HG02884 (cell line): Measurements from ENCODE around the gene VASP.
"Not testable (repeated sequence)": the region's sequence is repeated elsewhere in the genome, so short reads cannot be mapped to it uniquely, and the experiment has no call there.

ENCODE experiments used
- ATAC-seq: cut with Tn5 transposase; IDR thresholded peaks from one replicate; pipeline ENCODE4 v1.9.1; 2021; ENCODE audit warnings: mild to moderate bottlenecking, moderate library complexity; ENCODE audit not compliant: unreplicated experiment

VASP gene

GRCh38 chr19:45496349-45496953 lies 10.8 kb upstream of the VASP start:
- ATAC-seq: no peak

GRCh38 chr19:45497791-45498190 lies 9.5 kb upstream of the VASP start:
- no peak for ATAC-seq

DNA sequence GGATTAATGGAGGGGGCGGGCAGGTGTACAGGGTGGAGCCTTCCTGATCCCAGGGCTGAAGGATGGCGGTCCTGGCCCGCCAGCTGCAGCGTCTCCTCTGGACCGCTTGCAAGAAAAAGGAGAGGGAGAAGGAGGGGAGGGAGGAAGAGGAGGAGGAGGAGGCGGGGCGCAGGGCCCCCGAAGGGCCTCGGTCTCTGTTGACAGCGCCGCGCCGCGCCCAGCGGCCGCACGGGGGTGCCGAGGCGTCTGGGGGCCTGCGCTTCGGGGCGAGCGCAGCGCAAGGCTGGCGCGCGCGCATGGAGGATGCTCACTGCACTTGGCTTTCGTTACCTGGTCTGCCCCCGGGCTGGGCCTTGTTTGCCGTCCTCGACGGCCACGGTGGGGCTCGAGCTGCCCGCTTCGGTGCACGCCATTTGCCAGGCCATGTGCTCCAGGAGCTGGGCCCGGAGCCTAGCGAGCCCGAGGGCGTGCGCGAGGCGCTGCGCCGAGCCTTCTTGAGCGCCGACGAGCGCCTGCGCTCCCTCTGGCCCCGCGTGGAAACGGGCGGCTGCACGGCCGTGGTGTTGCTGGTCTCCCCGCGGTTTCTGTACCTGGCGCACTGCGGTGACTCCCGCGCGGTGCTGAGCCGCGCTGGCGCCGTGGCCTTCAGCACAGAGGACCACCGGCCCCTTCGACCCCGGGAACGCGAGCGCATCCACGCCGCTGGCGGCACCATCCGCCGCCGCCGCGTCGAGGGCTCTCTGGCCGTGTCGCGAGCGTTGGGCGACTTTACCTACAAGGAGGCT lies 8.7 kb upstream of the VASP start, which contains the start of gene PPM1N:
PPM1N (plus strand) TSS at position 33 of the 785 bp plus-strand sequence; CDS start at position 63, 30 bp downstream.
- ATAC-seq: no peak

DNA sequence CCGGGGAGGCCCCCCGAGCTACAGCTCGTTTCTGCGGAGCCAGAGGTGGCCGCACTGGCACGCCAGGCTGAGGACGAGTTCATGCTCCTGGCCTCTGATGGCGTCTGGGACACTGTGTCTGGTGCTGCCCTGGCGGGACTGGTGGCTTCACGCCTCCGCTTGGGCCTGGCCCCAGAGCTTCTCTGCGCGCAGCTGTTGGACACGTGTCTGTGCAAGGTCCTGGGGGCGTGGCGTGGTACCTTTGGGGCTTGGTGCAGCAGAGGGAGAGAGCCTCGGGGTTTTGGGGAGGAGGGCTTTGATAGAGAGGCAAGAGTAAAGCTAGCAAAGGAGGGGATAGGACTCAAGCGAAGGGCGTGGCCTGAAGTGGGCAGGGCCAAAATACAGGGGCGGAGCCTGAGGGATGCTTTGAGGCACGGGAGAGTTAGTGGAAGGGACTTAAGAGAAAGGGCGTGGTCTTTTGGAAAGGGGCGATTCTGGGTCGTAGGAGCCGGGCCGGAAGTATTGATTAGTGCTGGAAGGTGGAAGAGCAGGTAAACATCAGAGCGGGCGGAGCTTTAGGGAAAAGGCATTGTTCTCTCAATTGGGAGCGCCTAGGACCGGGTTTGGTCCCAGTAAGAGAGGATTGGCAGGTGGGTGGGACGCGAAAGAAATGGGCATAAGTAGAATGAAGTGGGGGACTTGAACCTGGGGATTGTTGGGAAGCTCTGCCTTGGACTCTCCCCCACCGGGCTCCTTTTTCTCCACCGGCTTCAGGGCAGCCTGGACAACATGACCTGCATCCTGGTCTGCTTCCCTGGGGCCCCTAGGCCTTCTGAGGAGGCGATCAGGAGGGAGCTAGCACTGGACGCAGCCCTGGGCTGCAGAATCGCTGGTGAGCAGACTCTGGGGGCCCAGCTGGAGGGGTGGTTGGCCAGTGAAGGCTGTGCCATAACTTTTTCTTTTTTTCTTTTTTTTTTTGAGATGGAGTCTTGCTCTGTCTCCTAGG lies 7.8 kb upstream of the VASP start:
- ATAC-seq: no peak

DNA sequence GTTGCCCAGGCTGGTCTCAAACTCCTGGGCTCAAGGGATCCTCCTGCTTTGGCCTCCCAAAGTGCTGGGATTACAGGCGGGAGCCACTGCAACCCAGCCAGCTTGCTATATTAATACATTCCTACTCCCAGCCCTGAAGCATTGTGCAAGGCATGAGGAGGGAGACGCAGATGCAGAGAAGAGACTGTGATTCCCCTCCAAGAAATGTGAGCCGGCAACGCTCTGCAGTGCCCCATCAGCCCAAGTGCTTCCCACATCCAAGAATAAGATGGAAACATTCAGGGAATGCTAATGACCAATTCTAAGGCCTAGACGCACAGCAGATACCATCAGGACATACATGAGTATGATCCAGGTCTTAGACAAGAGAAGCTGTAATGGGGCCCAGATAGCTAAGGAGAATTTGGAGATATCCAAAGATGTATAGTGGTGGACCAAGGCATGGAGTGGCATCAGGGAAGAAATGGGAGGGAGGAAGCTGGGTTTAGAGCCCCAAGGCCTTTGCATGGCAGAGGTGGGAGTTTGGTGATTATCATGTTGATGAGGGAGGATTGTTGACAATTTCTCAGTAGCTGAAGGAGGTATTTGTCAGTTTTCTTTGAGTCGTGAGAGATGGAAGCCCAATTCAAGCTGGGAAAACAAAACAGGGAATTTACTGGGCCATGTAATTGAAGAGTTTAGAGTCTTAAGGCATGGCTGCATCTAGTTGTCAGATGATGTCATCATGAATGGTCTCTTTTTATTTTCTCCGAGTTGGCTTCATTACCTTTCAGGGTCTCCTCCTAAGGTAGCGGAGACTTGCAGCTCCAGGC lies 6.2 kb upstream of the VASP start:
- no peak for ATAC-seq

DNA sequence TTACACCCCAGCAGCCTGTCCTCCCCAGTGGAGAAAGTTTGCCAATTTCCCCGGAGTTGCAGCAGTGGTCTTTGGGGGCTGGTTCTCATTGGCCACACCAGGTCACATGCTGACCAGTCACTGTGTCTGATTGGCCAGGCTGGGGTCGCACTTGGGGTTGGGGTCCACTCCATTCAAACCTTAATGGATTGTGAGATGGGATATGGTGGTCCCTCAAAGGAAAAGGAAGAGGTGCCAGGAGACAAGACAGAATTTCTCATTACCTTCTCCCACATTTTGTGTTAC lies 5.6 kb upstream of the VASP start:
- no peak for ATAC-seq

- no peak for ATAC-seq
Measured at GRCh38 chr19:45502111-45502510, 5.2 kb upstream of the VASP start.

GRCh38 chr19:45503909-45504308 lies 3.4 kb upstream of the VASP start:
- ATAC-seq: no peak

DNA sequence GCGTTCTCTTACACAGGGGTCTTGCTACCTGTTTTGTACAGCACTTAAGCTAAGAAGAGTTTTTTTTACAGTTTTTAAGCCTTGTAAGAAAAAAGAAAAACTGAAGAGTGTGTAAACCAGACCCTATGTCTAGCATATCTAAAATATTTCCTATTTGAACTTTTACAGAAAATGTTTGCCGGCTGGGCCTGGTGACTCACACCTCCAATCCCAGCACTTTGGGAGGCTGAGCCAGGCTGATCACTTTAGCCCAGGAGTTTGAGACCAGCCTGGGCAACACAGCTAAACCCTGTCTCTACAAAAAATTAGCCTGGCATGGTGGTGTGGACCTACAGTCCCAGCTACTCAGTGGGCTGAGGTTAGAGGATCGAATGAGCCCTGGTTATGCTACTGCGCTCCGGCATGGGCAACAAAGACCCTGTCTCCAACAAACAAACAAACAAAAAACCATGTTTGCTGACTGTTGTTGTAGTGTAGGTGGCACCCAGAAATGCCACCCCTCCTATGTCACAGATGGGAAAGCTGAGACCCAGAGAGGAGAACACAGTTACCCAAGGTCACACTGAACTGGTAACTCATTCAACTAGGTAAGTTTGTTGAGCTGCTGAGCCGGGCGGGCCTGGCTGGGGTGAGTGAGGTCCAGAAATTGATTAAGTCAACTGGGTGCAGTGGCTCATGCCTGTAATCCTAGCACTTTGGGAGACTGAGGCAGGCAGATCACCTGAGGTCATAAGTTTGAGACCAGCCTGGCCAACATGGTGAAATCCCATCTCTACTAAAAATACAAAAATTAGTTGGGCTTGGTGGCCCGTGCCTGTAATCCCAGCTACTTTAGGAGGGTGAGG lies 1.9 kb upstream of the VASP start:
- no peak for ATAC-seq

DNA sequence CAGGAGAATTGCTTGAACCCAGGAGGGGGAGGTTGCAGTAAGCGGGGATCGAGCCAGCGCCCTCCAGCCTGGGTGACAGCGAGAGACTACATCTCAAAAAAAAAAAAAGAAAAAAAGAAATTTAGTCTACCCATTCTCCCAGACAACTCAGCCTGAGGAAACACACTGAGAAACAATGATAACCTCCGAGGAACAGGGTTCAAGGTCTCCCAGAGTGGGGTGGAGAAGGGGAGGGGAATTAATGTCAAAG lies 1.4 kb upstream of the VASP start:
- ATAC-seq: no peak

DNA sequence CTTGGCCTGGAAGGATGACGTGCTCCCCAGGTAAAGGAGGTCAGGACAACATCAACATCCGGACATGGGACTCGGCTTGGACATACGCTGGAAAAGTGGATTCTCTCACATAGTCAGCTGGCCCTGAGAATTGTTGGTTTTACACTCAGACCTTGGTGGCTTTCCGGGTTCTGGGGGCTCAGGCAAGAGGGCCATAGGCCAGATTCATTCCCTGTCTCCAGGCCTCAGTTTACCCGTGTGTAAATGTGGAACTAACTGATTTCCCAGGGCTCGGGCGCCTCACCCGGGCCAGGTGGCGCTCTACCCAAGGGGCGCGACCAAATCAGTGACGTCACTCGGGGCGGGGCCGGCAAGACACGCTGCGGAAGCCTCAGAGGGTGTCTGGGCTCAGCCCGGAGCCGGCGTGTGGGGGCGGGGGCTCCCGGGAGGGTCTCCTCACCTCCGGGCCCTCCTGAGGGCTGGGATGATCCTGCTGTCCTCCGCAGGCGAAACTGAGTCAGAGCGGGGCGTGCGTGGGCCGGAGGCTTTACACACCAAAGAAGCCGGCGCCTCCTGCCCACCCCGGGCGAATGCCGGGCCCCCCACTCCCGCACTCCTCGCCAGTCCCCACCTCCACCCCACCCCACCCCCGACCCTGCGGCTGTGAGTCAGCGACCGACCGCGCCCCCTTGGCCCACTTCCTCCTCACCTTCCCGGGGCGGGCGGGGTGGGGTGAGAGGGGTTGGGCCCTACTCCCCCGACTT lies 862 bp upstream of the VASP start:
- peak; percentile 44 for ATAC-seq

DNA sequence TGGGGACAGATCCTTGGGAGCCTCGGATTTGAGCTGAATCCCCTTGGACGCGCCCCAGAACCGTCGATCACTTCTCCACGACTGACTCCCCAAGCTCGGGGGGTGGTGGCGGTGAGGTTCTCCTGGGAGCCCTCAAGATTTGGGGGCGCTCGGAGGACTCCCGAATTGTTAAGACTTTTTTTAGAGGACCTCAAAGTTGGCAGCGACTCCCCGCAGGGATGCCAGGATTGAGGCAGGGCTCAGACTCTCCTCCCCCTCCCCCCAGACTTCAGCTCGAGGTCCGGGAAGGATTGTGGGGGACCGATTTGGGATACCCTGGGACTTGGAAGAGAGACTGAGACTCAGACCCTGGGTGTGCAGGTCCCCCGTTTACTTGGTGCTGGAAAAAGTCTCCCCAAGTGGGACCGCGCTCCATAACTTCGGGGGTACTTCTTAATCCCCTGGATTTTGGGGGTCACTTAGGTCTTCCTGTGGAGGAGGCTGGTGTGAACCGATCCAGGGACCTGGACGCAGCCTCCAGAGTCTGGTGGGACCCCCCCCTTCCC lies 665 bp downstream of the VASP start:
- no peak for ATAC-seq

DNA sequence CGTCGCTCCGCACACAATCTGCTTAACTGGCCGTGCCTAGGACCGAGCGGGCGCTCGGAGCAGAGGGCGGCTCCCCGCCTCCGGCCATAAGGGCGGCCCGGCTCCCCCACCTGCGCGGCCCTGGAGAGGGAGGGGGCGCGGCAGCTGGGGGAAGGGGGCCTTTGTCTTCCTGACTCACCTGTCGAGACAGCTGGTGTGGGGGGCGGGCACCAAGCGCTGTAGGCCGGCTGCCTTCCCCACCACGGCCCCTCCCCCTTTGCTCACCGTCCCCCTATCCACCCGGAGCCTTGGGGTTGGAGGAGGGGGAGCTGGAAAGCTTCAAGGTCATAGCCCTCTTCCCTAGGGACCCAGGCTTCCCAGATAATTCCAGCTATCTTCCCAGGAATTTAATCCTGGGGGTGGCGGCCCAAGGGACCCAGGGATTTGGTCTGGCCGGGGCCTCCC lies 1.2 kb downstream of the VASP start:
- no peak for ATAC-seq

GRCh38 chr19:45508861-45509691 lies 1.8 kb downstream of the VASP start:
- no peak for ATAC-seq

GRCh38 chr19:45509692-45510015 lies 2.4 kb downstream of the VASP start:
- no peak for ATAC-seq

GRCh38 chr19:45510352-45510751 lies 3.1 kb downstream of the VASP start:
- ATAC-seq: not testable (repeated sequence)

GRCh38 chr19:45511074-45511473 lies 3.8 kb downstream of the VASP start:
- ATAC-seq: no peak

DNA sequence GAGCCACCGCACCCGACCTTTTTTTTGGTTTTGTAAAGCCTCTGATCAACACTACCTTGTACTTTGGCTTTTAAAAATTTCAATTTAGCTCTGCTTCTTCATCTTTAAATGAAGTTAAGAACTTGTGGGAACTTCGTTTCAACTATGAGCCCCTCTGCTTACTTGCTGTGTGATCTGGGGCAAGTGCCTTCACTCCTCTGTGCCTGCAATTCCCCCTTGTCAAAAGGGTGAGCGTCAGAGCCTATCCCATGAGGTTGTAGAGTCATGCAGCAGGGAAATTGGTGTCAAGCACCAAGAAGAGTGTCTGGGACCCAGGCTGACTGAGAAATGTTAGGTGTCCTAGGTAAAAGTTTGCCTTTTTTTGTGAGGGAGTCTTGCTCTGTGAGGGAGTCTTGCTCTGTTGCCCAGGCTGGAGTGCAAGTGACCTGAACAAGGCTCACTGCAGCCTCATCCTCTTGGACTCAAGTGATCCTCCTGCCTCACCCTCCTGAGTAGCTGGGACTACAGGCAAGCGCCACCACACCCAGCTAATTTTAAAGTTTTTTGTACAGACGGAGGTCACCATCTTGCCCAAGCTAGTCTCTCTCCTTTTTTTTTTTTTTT lies 5.7 kb downstream of the VASP start:
- no peak for ATAC-seq
